ENCODE measurements around the gene UNC45A.

GRCh38 chr15:90946941-90947576 lies 12.0 kb downstream of the UNC45A start:
- no peak for TF ChIP-seq POLR2A (IDR thresholded peaks at IDR 0.05)
- TF ChIP-seq CTCF (IDR thresholded peaks at IDR 0.05), result no peak

Measured in ovary (tissue), 3 donors.